Parathyroid adenoma (tissue), 2 donors: ENCODE results near the gene PCCA.

Experiments
- H2AFZ ChIP-seq: fragments of 300-600 bp; sonication (generic); one replicate; pipeline ENCODE4 v1.7.0; 2017; ENCODE audit warnings: antibody characterized with exemption, mild to moderate bottlenecking
- H3K27ac ChIP-seq: fragments of 300-600 bp; sonication (generic); one replicate; pipeline ENCODE4 v1.7.0; 2017
- H3K27me3 ChIP-seq: fragments of 300-600 bp; sonication (generic); one replicate; pipeline ENCODE4 v1.7.0; 2017; ENCODE audit warnings: low read length; ENCODE audit not compliant: control insufficient read depth, insufficient read depth
- H3K36me3 ChIP-seq: fragments of 300-600 bp; sonication (generic); one replicate; pipeline ENCODE4 v1.7.0; 2017; ENCODE audit warnings: low read length; ENCODE audit not compliant: control insufficient read depth, insufficient read depth
- H3K4me1 ChIP-seq: fragments of 300-600 bp; sonication (generic); one replicate; pipeline ENCODE4 v1.7.0; 2017; ENCODE audit warnings: control low read depth
- H3K4me2 ChIP-seq: fragments of 300-600 bp; sonication (generic); one replicate; pipeline ENCODE4 v1.7.0; 2017; ENCODE audit warnings: low read length
- H3K4me3 ChIP-seq: fragments of 300-600 bp; sonication (generic); one replicate; pipeline ENCODE4 v1.7.0; 2017; ENCODE audit warnings: low read depth, low read length
- H3K79me2 ChIP-seq: fragments of 300-600 bp; sonication (generic); one replicate; pipeline ENCODE4 v1.7.0; 2017; ENCODE audit warnings: control low read depth
- H3K9ac ChIP-seq: fragments of 300-600 bp; sonication (generic); one replicate; pipeline ENCODE4 v1.7.0; 2017; ENCODE audit warnings: mild to moderate bottlenecking
- H3K9me3 ChIP-seq: fragments of 300-600 bp; sonication (generic); one replicate; pipeline ENCODE4 v1.7.0; 2017; ENCODE audit warnings: low read length; ENCODE audit not compliant: control insufficient read depth
- CTCF ChIP-seq: fragments of 300-600 bp; sonication (generic); IDR thresholded peaks from one replicate; pipeline ENCODE4 v1.7.0; 2017; ENCODE audit warnings: antibody characterized with exemption, mild to moderate bottlenecking
- donor health status: primary hyperparathyroidism.

The PCCA gene

DNA sequence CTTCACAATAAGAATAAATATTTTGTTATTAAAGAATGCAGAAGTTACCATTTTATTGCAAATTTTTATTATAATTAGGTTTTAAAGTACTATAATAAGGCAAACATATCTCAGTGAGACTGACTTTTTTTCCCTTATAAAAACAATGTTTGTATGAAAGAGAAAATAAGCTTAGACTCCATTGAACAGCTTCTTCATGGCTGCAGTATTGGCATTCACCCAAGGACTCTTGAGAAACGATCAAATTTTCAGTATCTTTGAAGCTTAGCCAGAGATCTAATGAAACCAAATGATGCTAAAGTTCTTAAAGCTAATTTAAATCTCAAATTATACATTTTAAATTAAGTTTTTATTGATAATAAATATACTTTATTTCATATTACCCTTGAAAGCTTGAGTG, 371.4 kb downstream of the PCCA start:
- TF ChIP-seq CTCF = no peak
- H3K36me3 ChIP-seq = no peaks in the 10 kb centered on the region
- H3K9ac ChIP-seq = no peak overlapping the region
- H3K79me2 ChIP-seq = no peaks in the 10 kb centered on the region
- no peak overlapping the region for H3K4me3 ChIP-seq
- no peak overlapping the region for H2AFZ ChIP-seq
- H3K9me3 ChIP-seq = no peaks in the 10 kb centered on the region
- no peak overlapping the region for H3K27ac ChIP-seq
- H3K4me2 ChIP-seq = no peak overlapping the region
- no peaks in the 10 kb centered on the region for H3K27me3 ChIP-seq
- H3K4me1 ChIP-seq = no peaks in the 10 kb centered on the region

GRCh38 chr13:100460791-100461190, 371.9 kb downstream of the PCCA start:
- Histone ChIP-seq H2AFZ (no peak overlapping the region), H3K4me1 (no peaks in the 10 kb centered on the region), H3K36me3 (no peaks in the 10 kb centered on the region), H3K4me3 (no peak overlapping the region), H3K27ac (no peak overlapping the region), H3K79me2 (no peaks in the 10 kb centered on the region), H3K27me3 (no peaks in the 10 kb centered on the region), H3K9ac (no peak overlapping the region), H3K9me3 (no peaks in the 10 kb centered on the region), H3K4me2 (no peak overlapping the region)
- no peak for TF ChIP-seq CTCF

DNA sequence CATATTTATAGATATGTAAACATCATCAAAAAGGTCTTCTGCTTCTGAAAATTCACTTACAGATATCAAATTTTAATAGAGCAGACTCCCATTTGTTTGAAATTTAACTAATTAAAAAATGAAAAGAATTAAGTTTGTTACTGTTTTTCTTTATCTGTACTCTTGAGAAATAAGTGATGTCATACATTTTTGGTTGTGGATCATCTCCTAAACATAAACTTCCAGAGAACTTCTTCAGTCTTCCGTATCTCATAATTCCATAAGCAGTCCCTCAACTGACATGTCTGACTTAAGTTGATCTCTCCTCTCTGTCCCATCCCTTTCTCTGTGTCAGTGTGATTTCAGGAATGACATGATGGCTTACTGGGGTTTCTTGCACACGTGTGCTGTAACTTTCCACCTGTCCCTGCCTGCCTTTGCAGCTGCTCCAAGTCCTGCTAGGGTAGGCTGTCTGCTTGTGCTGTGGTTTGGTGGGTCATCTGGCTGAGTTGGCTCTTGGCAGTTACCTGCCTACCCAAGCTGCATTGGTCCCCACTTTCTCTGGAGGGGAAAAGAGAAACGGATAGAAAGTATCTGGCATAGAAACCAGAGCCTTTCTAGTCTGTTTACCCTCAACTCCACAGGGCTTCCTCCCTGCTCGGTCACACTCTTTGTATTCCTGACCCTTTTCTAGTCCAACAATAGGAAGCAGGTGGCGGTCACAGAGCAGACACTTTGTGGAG, 372.6 kb downstream of the PCCA start:
- Histone ChIP-seq H3K4me3 (no peak overlapping the region), H3K4me1 (no peaks in the 10 kb centered on the region), H2AFZ (no peak overlapping the region), H3K36me3 (no peaks in the 10 kb centered on the region), H3K27me3 (no peaks in the 10 kb centered on the region), H3K27ac (no peak overlapping the region), H3K9me3 (no peaks in the 10 kb centered on the region), H3K79me2 (no peaks in the 10 kb centered on the region), H3K4me2 (no peak overlapping the region), H3K9ac (no peak overlapping the region)
- TF ChIP-seq CTCF = no peak

- H3K27me3 ChIP-seq = no peaks in the 10 kb centered on the region
- no peaks in the 10 kb centered on the region for H3K4me1 ChIP-seq
- H3K9me3 ChIP-seq = no peaks in the 10 kb centered on the region
- H3K9ac ChIP-seq = no peak overlapping the region
- H3K79me2 ChIP-seq = no peaks in the 10 kb centered on the region
- no peaks in the 10 kb centered on the region for H3K36me3 ChIP-seq
- no peak overlapping the region for H3K27ac ChIP-seq
- H3K4me3 ChIP-seq = no peak overlapping the region
- no peak for TF ChIP-seq CTCF
- H2AFZ ChIP-seq = no peak overlapping the region
- H3K4me2 ChIP-seq = no peak overlapping the region
These were observed 375.1 kb downstream of the PCCA start for GRCh38 chr13:100464006-100464405.

- H3K36me3 ChIP-seq = no peaks in the 10 kb centered on the region
- TF ChIP-seq CTCF = no peak
These were observed 376.7 kb downstream of the PCCA start for GRCh38 chr13:100465558-100465957.

More at GRCh38 chr13:100465558-100465957, 376.7 kb downstream of the PCCA start:
- no peaks in the 10 kb centered on the region for H3K4me1 ChIP-seq
- no peak overlapping the region for H3K4me3 ChIP-seq
- H3K4me2 ChIP-seq = no peak overlapping the region
- no peaks in the 10 kb centered on the region for H3K9me3 ChIP-seq
- no peak overlapping the region for H2AFZ ChIP-seq
- H3K27ac ChIP-seq = no peak overlapping the region
- H3K9ac ChIP-seq = no peak overlapping the region
- H3K27me3 ChIP-seq = no peaks in the 10 kb centered on the region
- no peaks in the 10 kb centered on the region for H3K79me2 ChIP-seq
